Trophoblast cell (in vitro differentiated cells and primary cell): ENCODE measurements around the gene KCND3.

Source experiments
- DNase-seq, 2 donors: peaks; one replicate each; pipeline ENCODE4 v3.0.0-alpha.2; 2016
- H2AFZ ChIP-seq: 2 replicates; pipeline ENCODE4 v1.6.1; 2013; ENCODE audit warnings: low read length, moderate library complexity, mild to moderate bottlenecking; ENCODE audit not compliant: insufficient read depth, poor library complexity
- H2AK5ac ChIP-seq: 2 replicates; pipeline ENCODE4 v1.6.1; 2013; ENCODE audit warnings: mild to moderate bottlenecking, low read length
- H2BK120ac ChIP-seq: 2 replicates; pipeline ENCODE4 v1.6.1; 2013; ENCODE audit warnings: low read length, mild to moderate bottlenecking, moderate library complexity; ENCODE audit not compliant: insufficient read depth, poor library complexity
- H2BK12ac ChIP-seq: 2 replicates; pipeline ENCODE4 v1.6.1; 2013; ENCODE audit warnings: mild to moderate bottlenecking, low read length, moderate library complexity
- H2BK5ac ChIP-seq: 2 replicates; pipeline ENCODE4 v1.6.1; 2013; ENCODE audit warnings: low read length, low read depth, moderate library complexity, mild to moderate bottlenecking; ENCODE audit not compliant: poor library complexity
- H3K14ac ChIP-seq: 2 replicates; pipeline ENCODE4 v1.6.1; 2013; ENCODE audit warnings: mild to moderate bottlenecking, low read length
- H3K18ac ChIP-seq: 2 replicates; pipeline ENCODE4 v1.6.1; 2013; ENCODE audit warnings: mild to moderate bottlenecking, low read length
- H3K23ac ChIP-seq: 2 replicates; pipeline ENCODE4 v1.6.1; 2013; ENCODE audit warnings: low read length
- H3K27ac ChIP-seq: 2 replicates; pipeline ENCODE4 v1.5.1; 2013; ENCODE audit warnings: low read depth, mild to moderate bottlenecking, inconsistent platforms, low read length, moderate library complexity
- H3K27me3 ChIP-seq: 2 replicates; pipeline ENCODE4 v1.6.1; 2013; ENCODE audit warnings: inconsistent platforms, mild to moderate bottlenecking, low read length, moderate library complexity; ENCODE audit not compliant: insufficient read depth
- H3K36me3 ChIP-seq, 2 experiments: 1 replicate in 1 of 2; 2 replicates in 1 of 2; pipeline ENCODE4 v1.6.1; 2013; ENCODE audit warnings: low read length in 2 of 2, mild to moderate bottlenecking in 2 of 2, moderate library complexity in 1 of 2; ENCODE audit not compliant: insufficient read depth in 2 of 2, control insufficient read depth in 1 of 2
- H3K4ac ChIP-seq: 2 replicates; pipeline ENCODE4 v1.6.1; 2013; ENCODE audit warnings: low read depth, mild to moderate bottlenecking, low read length, moderate library complexity
- H3K4me1 ChIP-seq, 2 experiments: 1 replicate in 1 of 2; 2 replicates in 1 of 2; pipeline ENCODE4 v1.6.1; 2013; ENCODE audit warnings: low read length in 2 of 2, mild to moderate bottlenecking in 2 of 2, moderate library complexity in 1 of 2; ENCODE audit not compliant: insufficient read depth in 2 of 2, control insufficient read depth in 1 of 2
- H3K4me2 ChIP-seq: 2 replicates; pipeline ENCODE4 v1.6.1; 2013; ENCODE audit warnings: inconsistent platforms, mild to moderate bottlenecking, low read length, moderate library complexity
- H3K4me3 ChIP-seq: 2 replicates; pipeline ENCODE4 v1.5.1; 2013; ENCODE audit warnings: mild to moderate bottlenecking, low read depth, low read length, inconsistent platforms
- H3K79me1 ChIP-seq: one replicate; pipeline ENCODE4 v1.6.1; 2013; ENCODE audit warnings: low read length
- H3K79me2 ChIP-seq: 2 replicates; pipeline ENCODE4 v1.6.1; 2013; ENCODE audit warnings: low read length, mild to moderate bottlenecking; ENCODE audit not compliant: control insufficient read depth, insufficient read depth, poor library complexity
- H3K9ac ChIP-seq: 2 replicates; pipeline ENCODE4 v1.6.1; 2013; ENCODE audit warnings: mild to moderate bottlenecking, low read length
- H3K9me3 ChIP-seq: 2 replicates; pipeline ENCODE4 v1.6.1; 2013; ENCODE audit warnings: low read depth, mild to moderate bottlenecking, control low read depth, inconsistent platforms, low read length; ENCODE audit not compliant: insufficient read depth
- H4K12ac ChIP-seq: 2 replicates; pipeline ENCODE4 v1.6.1; 2013; ENCODE audit warnings: low read depth, mild to moderate bottlenecking, low read length, moderate library complexity
- H4K8ac ChIP-seq: 2 replicates; pipeline ENCODE4 v1.6.1; 2013; ENCODE audit warnings: low read depth, mild to moderate bottlenecking, low read length, moderate library complexity
- H4K91ac ChIP-seq: one replicate; pipeline ENCODE4 v1.6.1; 2013; ENCODE audit warnings: low read depth, mild to moderate bottlenecking, low read length, moderate library complexity
- WGBS: extraction: QIAGEN DNeasy Blood & Tissue Kit; methylation state at CpG from one replicate; pipeline ENCODE4 v1.1.7; 2013; ENCODE audit warnings: missing lambda C conversion rate; ENCODE audit not compliant: insufficient read length, insufficient coverage; ENCODE audit errors: extremely low coverage; 5-methylcytosine and 5-hydroxymethylcytosine counted together

Gene KCND3

GRCh38 chr1:111923766-111924165 lies 65.7 kb downstream of the KCND3 start:
- Histone ChIP-seq H3K4me3 (no peak overlapping the region), H3K23ac (no peak overlapping the region), H3K9me3 (no peaks in the 10 kb centered on the region), H3K36me3 (no peaks in the 10 kb centered on the region), H3K4me1 (peaks cover 0 to 3% of the 10 kb centered on the region in 2 experiments), H3K27me3 (no peaks in the 10 kb centered on the region), H2BK12ac (no peak overlapping the region), H2BK5ac (no peak overlapping the region), H3K14ac (no peak overlapping the region), H3K27ac (no peak overlapping the region), H4K8ac (no peak overlapping the region), H2AFZ (no peak overlapping the region), H4K12ac (no peak overlapping the region), H3K4ac (no peak overlapping the region), H3K18ac (no peak overlapping the region), H3K9ac (no peak overlapping the region), H2AK5ac (no peak overlapping the region), H2BK120ac (no peak overlapping the region), H4K91ac (no peak overlapping the region), H3K4me2 (no peak overlapping the region), H3K79me1 (no peaks in the 10 kb centered on the region), H3K79me2 (no peaks in the 10 kb centered on the region)
- no CpG with 5 or more reads among the region's 5 CpGs for WGBS
- DNase-seq, result no peak

GRCh38 chr1:111921948-111922347 lies 67.5 kb downstream of the KCND3 start:
- Histone ChIP-seq H3K79me1 (no peaks in the 10 kb centered on the region), H2BK12ac (no peak overlapping the region), H3K36me3 (no peaks in the 10 kb centered on the region), H3K79me2 (no peaks in the 10 kb centered on the region), H2BK5ac (no peak overlapping the region), H4K8ac (no peak overlapping the region), H4K91ac (no peak overlapping the region), H3K27me3 (no peaks in the 10 kb centered on the region), H3K4ac (no peak overlapping the region), H2BK120ac (no peak overlapping the region), H3K9ac (no peak overlapping the region), H3K18ac (no peak overlapping the region), H3K27ac (no peak overlapping the region), H3K4me1 (no peaks in the 10 kb centered on the region), H3K14ac (no peak overlapping the region), H3K23ac (no peak overlapping the region), H3K4me3 (no peak overlapping the region), H2AK5ac (no peak overlapping the region), H4K12ac (no peak overlapping the region), H3K9me3 (no peaks in the 10 kb centered on the region), H2AFZ (no peak overlapping the region), H3K4me2 (no peak overlapping the region)
- DNase-seq, result no peak
- WGBS, result no CpG with 5 or more reads among the region's 6 CpGs

GRCh38 chr1:111920221-111921024 lies 69.0 kb downstream of the KCND3 start:
- no peaks in the 10 kb centered on the region for H3K36me3 ChIP-seq
- no peak overlapping the region for H3K4ac ChIP-seq
- no peaks in the 10 kb centered on the region for H3K4me1 ChIP-seq
- no peak overlapping the region for H4K8ac ChIP-seq
- H3K18ac ChIP-seq, result no peak overlapping the region
- H4K91ac ChIP-seq, result no peak overlapping the region
- H3K9ac ChIP-seq, result no peak overlapping the region
- no peak overlapping the region for H3K4me3 ChIP-seq
- H2BK12ac ChIP-seq, result no peak overlapping the region
- no peaks in the 10 kb centered on the region for H3K9me3 ChIP-seq
- no peak overlapping the region for H2BK5ac ChIP-seq
- H2AK5ac ChIP-seq, result no peak overlapping the region
- H3K79me2 ChIP-seq, result no peaks in the 10 kb centered on the region
- H3K79me1 ChIP-seq, result no peaks in the 10 kb centered on the region
- H2AFZ ChIP-seq, result no peak overlapping the region
- no peak overlapping the region for H3K4me2 ChIP-seq
- H3K14ac ChIP-seq, result no peak overlapping the region
- peak in 1 of 2 donors; percentile 19 for DNase-seq
- H3K27ac ChIP-seq, result no peak overlapping the region
- no peak overlapping the region for H2BK120ac ChIP-seq
- H3K27me3 ChIP-seq, result no peaks in the 10 kb centered on the region
- H4K12ac ChIP-seq, result no peak overlapping the region
- no peak overlapping the region for H3K23ac ChIP-seq
- WGBS, result no CpG with 5 or more reads among the region's 11 CpGs

GRCh38 chr1:111911776-111912515 lies 77.5 kb downstream of the KCND3 start:
- Histone ChIP-seq H2AFZ (no peak overlapping the region), H3K14ac (no peak overlapping the region), H3K79me1 (no peaks in the 10 kb centered on the region), H3K4me1 (no peaks in the 10 kb centered on the region), H3K4me3 (no peak overlapping the region), H3K9ac (no peak overlapping the region), H3K9me3 (no peaks in the 10 kb centered on the region), H3K18ac (no peak overlapping the region), H4K8ac (no peak overlapping the region), H2BK5ac (no peak overlapping the region), H4K12ac (no peak overlapping the region), H3K4ac (no peak overlapping the region), H3K27ac (no peak overlapping the region), H2BK120ac (no peak overlapping the region), H3K23ac (no peak overlapping the region), H3K27me3 (no peaks in the 10 kb centered on the region), H4K91ac (no peak overlapping the region), H3K36me3 (no peaks in the 10 kb centered on the region), H2AK5ac (no peak overlapping the region), H2BK12ac (no peak overlapping the region), H3K79me2 (no peaks in the 10 kb centered on the region), H3K4me2 (no peak overlapping the region)
- DNase-seq, result peak; percentile 27 to 62
- no CpG with 5 or more reads among the region's 5 CpGs for WGBS
